NCI-H2081 (cell line): ENCODE results near the gene AUTS2.
A peak's percentile ranks its signal among the peaks of the same experiment; 100 is the strongest.

Source experiments
- DNase-seq, 2 experiments: peaks; one replicate each; lab custom pipeline; 2025; lab: John Stamatoyannopoulos, UW

Gene AUTS2

GRCh38 chr7:69656890-69657289 lies 58.6 kb downstream of the AUTS2 start:
- peak in 1 of 2 experiments; percentile 25 for DNase-seq

- peak in 1 of 2 experiments; percentile 27 for DNase-seq
Measured at GRCh38 chr7:69657331-69657730, 59.1 kb downstream of the AUTS2 start.

- no peak for DNase-seq
Measured at GRCh38 chr7:69657985-69658384, 59.7 kb downstream of the AUTS2 start.

GRCh38 chr7:69659983-69660382 lies 61.7 kb downstream of the AUTS2 start:
- DNase-seq = peak in 1 of 2 experiments; percentile 21

- DNase-seq = no peak
Measured at GRCh38 chr7:69661342-69661741, 63.1 kb downstream of the AUTS2 start.

GRCh38 chr7:69663911-69664832 lies 65.9 kb downstream of the AUTS2 start:
- DNase-seq = peak in 1 of 2 experiments; percentile 28

GRCh38 chr7:69665369-69665768 lies 67.1 kb downstream of the AUTS2 start:
- DNase-seq = no peak

GRCh38 chr7:69668339-69668870 lies 70.1 kb downstream of the AUTS2 start:
- no peak for DNase-seq

- DNase-seq = no peak
Measured at GRCh38 chr7:69670701-69671100, 72.4 kb downstream of the AUTS2 start.

- no peak for DNase-seq
Measured at GRCh38 chr7:69673074-69673473, 74.8 kb downstream of the AUTS2 start.

- DNase-seq = no peak
Measured at GRCh38 chr7:69674701-69675182, 76.5 kb downstream of the AUTS2 start.

GRCh38 chr7:69676247-69676646 lies 78.0 kb downstream of the AUTS2 start:
- DNase-seq = no peak

GRCh38 chr7:69677054-69677852 lies 79.0 kb downstream of the AUTS2 start:
- peak in 1 of 2 experiments; percentile 26 for DNase-seq

- no peak for DNase-seq
Measured at GRCh38 chr7:69677881-69678493, 79.7 kb downstream of the AUTS2 start.

- peak; percentile 52 to 81 for DNase-seq
Measured at GRCh38 chr7:69678494-69679187, 80.4 kb downstream of the AUTS2 start.

GRCh38 chr7:69681181-69681580 lies 82.9 kb downstream of the AUTS2 start:
- DNase-seq = no peak

GRCh38 chr7:69682518-69682917 lies 84.2 kb downstream of the AUTS2 start:
- no peak for DNase-seq

GRCh38 chr7:69683002-69683401 lies 84.7 kb downstream of the AUTS2 start:
- DNase-seq = peak; percentile 73 to 87

GRCh38 chr7:69684369-69685292 lies 86.4 kb downstream of the AUTS2 start:
- DNase-seq = peak in 1 of 2 experiments; percentile 47

- DNase-seq = no peak
Measured at GRCh38 chr7:69685293-69685631, 87.0 kb downstream of the AUTS2 start.
